ENCODE results near the gene AP3B1. TPM values are rescaled to one million over a fixed set of nuclear protein-coding genes. Genes with fewer than 3 reads are reported as not detected.

The AP3B1 gene
- total RNA-seq, 1 donor: 72.1 TPM

- Histone ChIP-seq H3K4me3 (ENCODE audit: low read length) (no peak overlapping the region), H3K27me3 (ENCODE audit: insufficient read depth, low read length) (no peaks in the 10 kb centered on the region), H3K9me3 (ENCODE audit: low read depth, low read length) (no peaks in the 10 kb centered on the region), H3K4me1 (ENCODE audit: insufficient read depth, low read length) (no peaks in the 10 kb centered on the region)
Measured at GRCh38 chr5:77987988-77988387, 306.5 kb downstream of the AP3B1 start.

- Histone ChIP-seq H3K27me3 (ENCODE audit: insufficient read depth, low read length) (no peaks in the 10 kb centered on the region), H3K4me3 (ENCODE audit: low read length) (no peak overlapping the region), H3K4me1 (ENCODE audit: insufficient read depth, low read length) (no peaks in the 10 kb centered on the region), H3K9me3 (ENCODE audit: low read depth, low read length) (no peaks in the 10 kb centered on the region)
Measured at GRCh38 chr5:77987331-77987730, 307.2 kb downstream of the AP3B1 start.

- Histone ChIP-seq H3K27me3 (ENCODE audit: insufficient read depth, low read length) (no peaks in the 10 kb centered on the region), H3K4me1 (ENCODE audit: insufficient read depth, low read length) (no peaks in the 10 kb centered on the region), H3K4me3 (ENCODE audit: low read length) (no peak overlapping the region), H3K9me3 (ENCODE audit: low read depth, low read length) (no peaks in the 10 kb centered on the region)
Measured at GRCh38 chr5:77986261-77986660, 308.2 kb downstream of the AP3B1 start.

GRCh38 chr5:77985247-77985646 lies 309.3 kb downstream of the AP3B1 start:
- Histone ChIP-seq H3K9me3 (ENCODE audit: low read depth, low read length) (no peaks in the 10 kb centered on the region), H3K4me3 (ENCODE audit: low read length) (no peak overlapping the region), H3K4me1 (ENCODE audit: insufficient read depth, low read length) (no peaks in the 10 kb centered on the region), H3K27me3 (ENCODE audit: insufficient read depth, low read length) (no peaks in the 10 kb centered on the region)

GRCh38 chr5:77984587-77984986 lies 309.9 kb downstream of the AP3B1 start:
- Histone ChIP-seq H3K4me1 (ENCODE audit: insufficient read depth, low read length) (no peaks in the 10 kb centered on the region), H3K27me3 (ENCODE audit: insufficient read depth, low read length) (no peaks in the 10 kb centered on the region), H3K9me3 (ENCODE audit: low read depth, low read length) (no peaks in the 10 kb centered on the region), H3K4me3 (ENCODE audit: low read length) (no peak overlapping the region)

GRCh38 chr5:77983482-77984199 lies 310.9 kb downstream of the AP3B1 start:
- Histone ChIP-seq H3K9me3 (ENCODE audit: low read depth, low read length) (no peaks in the 10 kb centered on the region), H3K4me1 (ENCODE audit: insufficient read depth, low read length) (no peaks in the 10 kb centered on the region), H3K27me3 (ENCODE audit: insufficient read depth, low read length) (no peaks in the 10 kb centered on the region), H3K4me3 (ENCODE audit: low read length) (no peak overlapping the region)

GRCh38 chr5:77981820-77982219 lies 312.7 kb downstream of the AP3B1 start:
- Histone ChIP-seq H3K9me3 (ENCODE audit: low read depth, low read length) (no peaks in the 10 kb centered on the region), H3K4me3 (ENCODE audit: low read length) (no peak overlapping the region), H3K27me3 (ENCODE audit: insufficient read depth, low read length) (peaks cover 9% of the 10 kb centered on the region), H3K4me1 (ENCODE audit: insufficient read depth, low read length) (no peaks in the 10 kb centered on the region)

GRCh38 chr5:77974576-77974975 lies 319.9 kb downstream of the AP3B1 start:
- Histone ChIP-seq H3K27me3 (ENCODE audit: insufficient read depth, low read length) (peaks cover 78% of the 10 kb centered on the region), H3K9me3 (ENCODE audit: low read depth, low read length) (no peaks in the 10 kb centered on the region), H3K4me3 (ENCODE audit: low read length) (no peak overlapping the region), H3K4me1 (ENCODE audit: insufficient read depth, low read length) (peaks cover 16% of the 10 kb centered on the region)

GRCh38 chr5:77973253-77973609 lies 321.3 kb downstream of the AP3B1 start:
- H3K27me3 ChIP-seq (ENCODE audit: insufficient read depth, low read length): peaks cover 86% of the 10 kb centered on the region
- no peak overlapping the region for H3K4me3 ChIP-seq (ENCODE audit: low read length)
- H3K4me1 ChIP-seq (ENCODE audit: insufficient read depth, low read length): peaks cover 16% of the 10 kb centered on the region
- no peaks in the 10 kb centered on the region for H3K9me3 ChIP-seq (ENCODE audit: low read depth, low read length)

GRCh38 chr5:77972469-77973252 lies 321.8 kb downstream of the AP3B1 start:
- Histone ChIP-seq H3K27me3 (ENCODE audit: insufficient read depth, low read length) (peaks cover 84% of the 10 kb centered on the region), H3K4me1 (ENCODE audit: insufficient read depth, low read length) (peaks cover 16% of the 10 kb centered on the region), H3K9me3 (ENCODE audit: low read depth, low read length) (no peaks in the 10 kb centered on the region), H3K4me3 (ENCODE audit: low read length) (no peak overlapping the region)

GRCh38 chr5:77971776-77972468 lies 322.6 kb downstream of the AP3B1 start:
- H3K4me1 ChIP-seq (ENCODE audit: insufficient read depth, low read length): peaks cover 16% of the 10 kb centered on the region
- H3K4me3 ChIP-seq (ENCODE audit: low read length): no peak overlapping the region
- H3K9me3 ChIP-seq (ENCODE audit: low read depth, low read length): no peaks in the 10 kb centered on the region
- H3K27me3 ChIP-seq (ENCODE audit: insufficient read depth, low read length): peaks cover 84% of the 10 kb centered on the region

GRCh38 chr5:77970891-77971290 lies 323.6 kb downstream of the AP3B1 start:
- H3K4me3 ChIP-seq (ENCODE audit: low read length): no peak overlapping the region
- H3K9me3 ChIP-seq (ENCODE audit: low read depth, low read length): no peaks in the 10 kb centered on the region
- H3K4me1 ChIP-seq (ENCODE audit: insufficient read depth, low read length): peaks cover 16% of the 10 kb centered on the region
- H3K27me3 ChIP-seq (ENCODE audit: insufficient read depth, low read length): peaks cover 79% of the 10 kb centered on the region

- peaks cover 57% of the 10 kb centered on the region for H3K27me3 ChIP-seq (ENCODE audit: insufficient read depth, low read length)
- no peaks in the 10 kb centered on the region for H3K4me1 ChIP-seq (ENCODE audit: insufficient read depth, low read length)
- no peaks in the 10 kb centered on the region for H3K9me3 ChIP-seq (ENCODE audit: low read depth, low read length)
- H3K4me3 ChIP-seq (ENCODE audit: low read length): no peak overlapping the region
Measured at GRCh38 chr5:77963795-77964194, 330.7 kb downstream of the AP3B1 start.

GRCh38 chr5:77960863-77961396 lies 333.6 kb downstream of the AP3B1 start:
- H3K9me3 ChIP-seq (ENCODE audit: low read depth, low read length): no peaks in the 10 kb centered on the region
- peaks cover 74% of the 10 kb centered on the region for H3K27me3 ChIP-seq (ENCODE audit: insufficient read depth, low read length)
- no peak overlapping the region for H3K4me3 ChIP-seq (ENCODE audit: low read length)
- H3K4me1 ChIP-seq (ENCODE audit: insufficient read depth, low read length): no peaks in the 10 kb centered on the region

GRCh38 chr5:77960305-77960704 lies 334.2 kb downstream of the AP3B1 start:
- Histone ChIP-seq H3K4me1 (ENCODE audit: insufficient read depth, low read length) (no peaks in the 10 kb centered on the region), H3K4me3 (ENCODE audit: low read length) (no peak overlapping the region), H3K27me3 (ENCODE audit: insufficient read depth, low read length) (peaks cover 76% of the 10 kb centered on the region), H3K9me3 (ENCODE audit: low read depth, low read length) (no peaks in the 10 kb centered on the region)
